HL-60/S4 treated with phorbol 12-myristate 13-acetate at 8.2 ng/mL for 4 days and 3 days (cell line): ENCODE measurements around the gene CD74.

Source experiments
- in situ Hi-C: fragments of 300-500 bp; cut with MboI; formaldehyde crosslinking; loops from 2 replicates; pipeline ENCODE4 v1.15.0; 2022; ENCODE audit warnings: low sequenced_read_pairs

CD74 gene

DNA sequence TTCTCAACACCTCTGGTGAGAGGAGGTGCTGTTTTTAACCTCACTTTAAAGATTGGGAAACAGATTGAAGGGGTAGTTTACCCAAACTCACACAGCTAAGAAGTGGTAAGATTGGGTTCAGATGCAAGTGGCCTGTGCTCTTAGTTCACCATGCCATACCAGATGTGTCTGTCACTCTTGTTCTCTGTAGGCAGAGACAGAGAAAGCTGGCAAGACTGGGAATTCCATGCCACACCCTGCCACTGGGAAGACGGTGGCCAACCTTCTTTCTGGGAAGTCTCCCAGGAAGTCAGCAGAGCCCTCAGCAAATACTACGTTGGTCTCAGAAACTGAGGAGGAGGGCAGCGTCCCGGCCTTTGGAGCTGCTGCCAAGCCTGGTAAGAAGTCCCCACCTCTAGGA, 44.2 kb downstream of the CD74 start:
- in situ Hi-C loops: no loop called here

DNA sequence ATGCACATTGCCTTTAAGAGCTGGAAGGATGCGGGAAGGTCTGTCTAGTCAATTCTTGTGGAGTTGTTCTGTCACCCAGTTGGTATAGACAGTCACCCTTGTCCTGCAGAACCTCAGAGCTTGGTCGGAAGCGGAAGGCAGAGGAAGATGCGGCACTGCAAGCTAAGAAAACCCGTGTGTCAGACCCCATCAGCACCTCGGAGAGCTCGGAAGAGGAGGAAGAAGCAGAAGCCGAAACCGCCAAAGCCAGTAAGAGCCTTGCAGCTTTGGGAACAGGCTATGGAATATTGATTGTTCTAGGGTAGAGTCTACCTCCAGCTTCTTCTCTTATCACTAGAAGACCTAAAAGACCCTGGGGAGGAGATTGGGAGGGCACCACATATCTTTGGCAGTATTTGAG, 48.7 kb downstream of the CD74 start:
- in situ Hi-C loops: no loop called here

DNA sequence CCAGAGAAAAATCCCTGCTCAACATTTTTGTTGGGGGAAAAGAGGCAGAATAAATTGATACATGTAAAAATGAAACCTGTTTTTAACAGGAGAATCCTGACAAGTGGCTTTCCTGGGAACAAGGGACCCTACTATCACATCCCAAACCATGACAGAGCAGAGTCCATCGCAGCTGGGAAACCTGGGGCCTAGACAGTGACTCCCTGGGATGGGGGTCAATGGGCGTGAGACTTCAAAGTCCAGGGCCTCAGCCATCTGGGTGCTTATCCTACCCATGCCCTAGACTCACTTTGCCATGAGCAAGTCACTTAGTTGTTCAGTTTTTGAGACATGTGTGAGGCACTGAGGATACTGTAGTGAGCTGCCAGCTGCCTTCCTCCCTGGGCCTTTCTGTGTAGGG, 49.5 kb downstream of the CD74 start:
- in situ Hi-C loops: no loop called here

DNA sequence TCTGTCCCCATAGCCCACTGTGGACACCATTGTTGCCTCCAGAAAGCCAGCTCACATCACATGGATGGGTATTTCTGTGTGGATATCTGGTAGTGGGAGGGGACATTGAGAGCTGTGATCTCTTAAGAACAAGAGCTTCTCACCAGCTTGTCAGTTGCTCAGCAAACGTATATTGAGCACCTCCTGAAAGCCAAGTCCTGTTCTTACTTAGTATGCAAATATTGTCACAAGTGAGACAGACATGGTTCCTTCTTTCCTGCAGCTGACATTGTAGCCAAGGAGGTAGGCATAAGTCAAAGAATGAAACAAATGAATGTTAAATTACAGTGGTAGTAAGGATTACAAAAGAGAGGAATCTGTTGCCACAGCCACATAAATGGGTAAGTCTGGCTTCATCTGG, 51.4 kb downstream of the CD74 start:
- in situ Hi-C loops: no loop called here

DNA sequence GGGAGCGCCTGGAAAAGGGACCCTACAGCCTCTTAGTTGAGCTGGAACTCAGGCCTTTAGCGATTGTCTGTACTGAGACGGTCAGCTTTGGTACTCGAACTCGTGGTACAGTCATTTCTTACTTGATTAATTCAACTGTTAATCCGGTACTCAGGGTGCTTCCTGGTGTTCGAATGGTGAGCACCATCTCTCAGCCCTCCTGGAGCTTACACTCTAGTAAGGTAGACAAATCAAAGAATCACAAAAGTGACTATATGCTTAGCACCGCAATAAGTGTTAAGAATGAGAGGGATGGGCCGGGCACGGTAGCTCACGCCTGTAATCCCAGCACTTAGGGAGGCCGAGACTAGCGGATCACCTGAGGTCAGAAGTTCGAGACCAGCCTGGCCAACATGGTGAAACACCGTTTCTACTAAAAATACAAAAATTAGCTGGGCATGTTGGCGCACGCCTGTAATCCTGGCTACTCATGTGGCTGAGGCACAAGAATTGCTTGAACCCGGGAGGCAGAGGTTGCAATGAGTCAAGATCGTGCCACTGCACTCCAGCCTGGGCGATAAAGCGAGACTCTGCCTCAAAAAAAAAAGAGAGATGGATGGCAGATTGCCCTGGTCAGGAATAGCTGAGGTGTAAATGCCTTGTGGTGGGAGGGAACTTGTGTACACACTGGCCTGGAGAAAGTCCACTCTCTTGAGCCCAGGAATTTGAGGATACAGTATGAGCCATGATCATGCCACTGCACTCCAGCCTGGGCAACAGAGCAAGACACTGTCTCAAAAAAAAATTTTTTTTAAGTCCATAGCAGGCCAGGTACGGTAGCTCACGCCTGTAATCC, 54.2 kb downstream of the CD74 start:
- in situ Hi-C loops: no loop called here

DNA sequence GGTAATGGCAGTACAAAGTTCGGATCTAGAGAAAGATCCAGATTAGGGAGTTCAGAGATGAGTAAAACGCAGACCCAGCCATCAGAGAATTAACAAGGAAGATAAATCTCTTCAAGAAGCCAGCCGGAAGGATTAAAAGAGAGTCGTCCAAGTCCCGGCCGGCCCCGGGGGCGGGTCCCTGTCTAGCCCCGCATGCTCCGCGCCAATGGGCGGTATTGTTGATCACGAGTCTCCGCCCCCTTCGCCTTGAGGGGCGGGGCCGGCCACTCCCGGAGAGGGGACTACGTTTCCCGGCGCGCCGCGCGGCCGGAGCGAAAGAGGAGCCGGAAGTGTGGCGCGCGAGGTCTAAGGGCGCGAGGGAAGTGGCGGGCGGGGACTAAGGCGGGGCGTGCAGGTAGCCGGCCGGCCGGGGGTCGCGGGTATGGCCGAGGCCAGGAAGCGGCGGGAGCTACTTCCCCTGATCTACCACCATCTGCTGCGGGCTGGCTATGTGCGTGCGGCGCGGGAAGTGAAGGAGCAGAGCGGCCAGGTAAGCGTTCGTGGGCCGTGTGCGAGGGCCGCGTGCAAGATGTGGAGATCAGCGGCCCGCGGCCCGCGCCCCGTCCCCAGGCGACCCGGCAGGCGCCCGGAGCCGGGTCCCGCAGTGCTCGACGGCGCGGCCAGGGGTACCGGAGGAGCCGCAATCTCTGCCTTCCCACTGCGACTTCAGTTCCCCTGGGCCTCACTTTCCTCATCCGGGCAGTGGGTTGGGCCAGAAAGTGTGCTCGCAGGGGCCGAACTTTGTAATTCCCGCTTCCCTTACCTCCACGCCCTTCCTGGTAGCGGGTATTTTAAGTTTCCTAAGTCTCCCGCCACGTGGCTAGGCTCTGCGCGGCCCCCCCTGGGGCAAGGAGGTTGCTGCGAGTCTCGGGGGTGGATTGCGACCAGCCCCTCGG, 55.1 kb downstream of the CD74 start, which contains the start of gene TCOF1:
TCOF1 (plus strand) TSS at position 372 of the 935 bp plus-strand sequence; CDS start at position 422, 50 bp downstream.
- in situ Hi-C loops: no loop called here

DNA sequence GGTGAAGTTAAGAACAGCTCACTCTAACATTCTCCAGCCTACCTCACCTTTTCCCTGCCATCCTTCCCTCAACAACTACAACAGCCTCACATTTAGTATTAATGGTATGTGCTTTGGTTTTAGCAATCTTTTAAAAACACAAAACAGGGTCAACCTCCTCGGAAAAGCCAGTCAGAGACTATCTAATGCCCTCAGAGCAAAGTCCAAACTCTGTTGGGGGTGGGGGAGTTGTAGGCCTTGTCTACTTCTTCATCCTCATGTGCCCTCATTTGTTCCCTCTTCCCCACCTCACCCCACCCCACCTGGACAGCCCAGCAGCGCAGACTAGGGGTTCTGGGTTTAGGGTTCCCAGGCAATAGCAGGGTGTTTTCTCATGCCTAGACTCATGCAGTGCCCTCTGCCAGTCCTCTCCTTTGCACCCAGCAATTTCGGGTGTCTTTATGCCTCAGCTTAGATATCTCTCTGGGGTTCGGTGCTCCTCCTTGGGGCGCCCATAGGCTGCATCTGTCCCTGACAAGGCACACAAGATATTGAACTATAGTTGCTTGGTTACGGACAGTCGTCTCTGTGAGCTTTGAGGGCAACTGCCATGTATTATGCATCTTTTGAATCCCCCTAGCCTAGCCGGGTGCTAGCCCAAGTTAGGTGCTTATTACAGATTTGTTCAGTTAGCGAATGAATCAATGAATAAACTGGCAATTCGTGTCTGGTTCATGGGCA, 56.0 kb downstream of the CD74 start:
- in situ Hi-C loops: no loop called here

DNA sequence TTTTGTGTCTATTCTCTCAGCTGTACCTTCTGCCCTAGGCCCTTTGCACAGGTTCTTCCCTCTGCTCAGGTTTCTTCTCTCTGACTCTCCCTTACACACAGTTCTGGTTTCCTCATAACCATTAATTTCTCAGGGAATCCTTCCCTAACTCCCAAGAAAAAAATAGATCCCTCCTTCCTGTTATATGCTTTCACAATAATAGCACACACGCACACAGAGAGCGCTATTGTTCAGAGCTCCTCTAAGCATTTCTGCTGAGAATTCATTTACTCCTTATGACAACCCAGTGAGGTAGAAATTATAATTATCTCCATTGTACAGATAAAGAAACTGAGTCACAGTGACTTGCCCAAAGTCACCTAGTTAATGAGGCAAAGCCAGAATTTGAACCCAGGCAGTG, 56.9 kb downstream of the CD74 start:
- in situ Hi-C loops: no loop called here

DNA sequence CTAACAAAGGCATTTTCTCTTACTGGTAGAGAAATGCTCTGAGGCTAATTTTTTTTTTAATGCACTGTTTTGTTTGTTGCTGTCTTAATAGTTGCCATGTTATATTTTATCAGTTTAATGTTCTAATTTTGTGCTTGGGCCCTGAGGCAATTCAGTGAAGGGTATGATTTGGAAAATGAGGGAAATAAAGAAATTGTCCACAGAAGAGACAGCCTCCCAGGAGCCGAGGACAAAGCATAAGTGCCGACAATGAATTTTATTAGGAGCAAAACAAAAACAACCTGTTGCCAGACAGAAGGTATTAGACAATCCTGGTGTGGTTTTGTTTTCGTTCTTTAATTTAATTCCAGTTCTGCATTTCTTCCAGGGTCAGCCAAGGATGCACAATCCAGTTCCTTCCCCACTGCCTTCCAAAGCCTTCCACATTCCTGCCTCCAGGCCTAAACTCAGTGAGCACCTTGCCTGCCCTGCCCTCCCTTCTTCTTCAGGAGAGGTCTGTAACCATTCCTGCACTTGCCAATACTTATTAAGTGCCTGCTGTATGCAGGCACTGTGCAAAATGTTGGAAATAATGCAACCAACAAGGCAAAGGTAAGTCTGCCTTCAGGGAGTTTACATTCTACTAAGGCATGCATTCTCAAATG, 59.6 kb downstream of the CD74 start:
- in situ Hi-C loops: no loop called here

DNA sequence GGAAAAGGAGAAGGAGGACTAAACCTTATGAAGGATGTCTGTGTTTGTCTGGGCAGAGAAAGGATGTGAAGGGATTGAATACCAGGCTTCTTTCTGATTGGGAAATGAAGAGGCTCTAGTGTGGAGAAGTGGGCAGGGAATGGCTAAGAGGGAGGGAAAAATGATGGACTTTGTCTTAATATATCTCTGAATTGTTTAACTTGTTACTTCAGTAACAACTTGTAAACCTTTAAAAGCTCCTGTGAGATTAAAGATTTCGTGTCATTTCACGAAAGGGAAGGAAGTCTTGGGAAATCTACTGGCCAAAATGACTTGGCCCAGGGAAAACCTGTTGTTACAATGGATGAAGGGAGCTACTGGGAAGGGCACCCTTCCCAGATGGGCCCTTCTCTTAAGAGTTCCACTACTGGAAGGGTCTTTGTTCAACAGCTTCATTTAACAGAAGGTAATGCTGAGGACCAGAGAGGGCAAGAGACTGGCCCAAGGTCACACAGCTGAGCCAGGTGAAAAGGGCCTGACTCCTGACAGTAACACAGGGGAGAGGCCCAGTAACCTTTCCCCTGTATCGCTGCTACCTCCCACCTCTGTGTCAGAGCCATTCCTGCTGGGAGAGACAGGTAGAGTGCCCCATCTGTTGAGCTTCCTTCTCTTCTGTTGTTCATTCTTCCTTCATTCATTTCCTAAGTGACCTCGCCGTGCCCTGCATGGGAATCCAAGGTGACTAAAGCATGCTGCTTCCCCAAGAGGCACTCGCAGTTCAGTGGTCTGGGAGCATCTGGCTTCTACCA, 60.3 kb downstream of the CD74 start:
- in situ Hi-C loops: no loop called here
